SIG-M5 (cell line): ENCODE results near the gene ANKEF1.
"Not testable (repeated sequence)": the region's sequence is repeated elsewhere in the genome, so short reads cannot be mapped to it uniquely, and the experiment has no call there.

ENCODE experiments used
- DNase-seq: peaks from one replicate; lab custom pipeline; 2025; lab: John Stamatoyannopoulos, UW

Gene ANKEF1

DNA sequence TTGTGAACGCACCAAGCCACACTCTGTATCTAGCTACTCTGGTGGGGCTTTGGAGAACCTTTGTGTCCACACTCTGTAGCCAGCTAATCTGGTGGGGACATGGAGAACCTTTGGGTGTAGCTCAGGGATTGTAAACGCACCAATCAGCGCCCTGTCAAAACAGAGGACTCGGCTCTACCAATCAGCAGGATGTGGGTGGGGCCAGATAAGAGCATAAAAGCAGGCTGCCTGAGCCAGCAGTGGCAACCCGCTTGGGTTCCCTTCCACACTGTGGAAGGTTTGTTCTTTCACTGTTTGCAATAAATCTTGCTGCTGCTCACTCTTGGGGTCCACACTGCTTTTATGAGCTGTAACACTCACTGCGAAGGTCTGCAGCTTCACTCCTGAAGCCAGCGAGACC lies 2.5 kb upstream of the ANKEF1 start:
- not testable (repeated sequence) for DNase-seq

DNA sequence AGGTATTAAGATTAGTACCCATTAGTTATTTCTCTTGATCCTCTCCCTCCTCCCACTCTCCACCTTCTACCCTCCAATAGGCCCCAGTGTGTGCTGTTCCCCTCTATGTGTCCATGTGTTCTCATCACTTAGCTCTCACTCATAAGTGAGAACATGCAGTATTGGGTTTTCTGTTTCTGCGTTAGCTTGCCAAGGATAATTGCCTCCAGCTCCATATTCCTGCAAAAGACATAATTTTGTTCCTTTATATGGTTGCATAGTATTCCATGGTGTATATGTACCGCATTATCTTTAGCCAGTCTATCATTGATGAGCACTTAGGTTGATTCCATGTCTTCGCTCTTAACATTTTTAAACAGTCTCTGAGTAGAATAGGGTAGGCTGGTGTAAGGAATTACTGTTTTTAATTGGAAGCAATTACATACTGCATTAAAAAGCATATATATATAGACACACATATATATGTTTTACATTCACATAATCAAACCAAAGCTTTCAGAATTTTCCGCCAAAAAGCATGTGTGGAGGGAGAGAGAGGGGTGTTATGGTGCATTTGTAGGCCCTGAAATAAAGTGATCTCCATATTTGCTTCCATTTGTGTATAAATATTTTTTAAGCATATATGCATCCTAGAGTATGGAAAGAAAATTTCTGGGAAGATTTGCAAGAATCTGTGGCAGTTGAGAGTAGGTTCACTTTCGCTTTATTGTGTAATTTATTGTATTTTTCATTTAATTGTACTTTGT lies 709 bp upstream of the ANKEF1 start:
- DNase-seq = no peak

DNA sequence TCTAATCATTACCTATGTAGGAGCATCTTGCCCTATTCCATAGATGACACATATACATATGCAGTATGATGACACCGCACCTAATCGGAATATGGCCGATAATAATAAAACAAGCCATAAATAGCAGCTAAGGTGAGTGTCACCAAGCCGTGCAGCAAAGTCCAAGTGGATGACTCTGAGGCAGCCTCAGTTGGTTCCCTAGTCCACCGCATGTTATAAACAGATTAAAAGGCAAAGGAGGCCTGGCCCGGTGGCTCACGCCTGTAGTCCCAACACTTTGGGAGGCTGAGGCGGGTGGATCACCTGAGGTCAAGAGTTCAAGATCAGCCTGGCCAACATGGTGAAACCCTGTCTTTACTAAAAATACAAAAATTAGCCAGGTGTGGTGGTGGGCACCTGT lies 1.5 kb downstream of the ANKEF1 start:
- DNase-seq = not testable (repeated sequence)

DNA sequence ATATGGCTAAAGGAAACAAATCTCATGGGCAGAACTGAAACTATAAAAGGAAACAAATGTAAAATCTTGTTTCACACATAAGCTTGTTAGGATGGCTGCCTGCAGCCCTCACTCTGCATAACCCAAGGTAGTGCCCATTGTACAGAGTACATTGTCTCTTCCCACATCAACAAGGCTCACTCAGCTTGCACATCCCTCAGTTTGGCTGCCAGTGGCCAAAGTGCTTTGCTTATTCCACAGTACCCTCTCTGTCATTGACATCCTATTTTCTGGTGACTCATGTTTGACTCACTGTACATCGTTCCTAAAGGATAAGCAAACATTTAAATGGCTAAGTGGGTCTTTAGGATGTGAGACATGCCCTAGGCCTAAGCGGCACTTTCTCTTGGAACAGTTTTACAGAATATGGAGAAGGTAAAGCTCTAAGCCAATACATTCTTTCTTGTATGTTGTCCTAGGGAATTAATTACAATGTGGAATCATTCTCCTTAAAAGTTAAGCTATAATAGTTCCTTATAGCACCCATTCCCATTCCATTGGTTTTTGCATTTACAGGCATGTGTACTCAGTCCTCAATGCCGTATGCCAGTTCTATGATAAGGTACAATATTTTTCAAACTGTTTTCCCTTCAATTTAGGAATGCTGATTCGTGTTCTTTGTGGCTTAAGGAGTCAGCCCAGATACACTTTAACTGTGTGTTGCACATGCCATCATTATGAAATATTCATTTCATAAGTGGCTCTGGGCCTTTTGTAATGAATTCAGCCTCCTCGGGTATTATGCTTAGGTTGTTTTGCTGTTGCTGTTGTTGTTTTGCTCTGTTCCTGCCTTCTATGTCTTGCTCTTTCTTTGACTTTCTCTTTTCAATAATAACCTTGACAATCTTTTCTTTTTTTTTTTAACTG lies 5.5 kb downstream of the ANKEF1 start:
- no peak for DNase-seq

DNA sequence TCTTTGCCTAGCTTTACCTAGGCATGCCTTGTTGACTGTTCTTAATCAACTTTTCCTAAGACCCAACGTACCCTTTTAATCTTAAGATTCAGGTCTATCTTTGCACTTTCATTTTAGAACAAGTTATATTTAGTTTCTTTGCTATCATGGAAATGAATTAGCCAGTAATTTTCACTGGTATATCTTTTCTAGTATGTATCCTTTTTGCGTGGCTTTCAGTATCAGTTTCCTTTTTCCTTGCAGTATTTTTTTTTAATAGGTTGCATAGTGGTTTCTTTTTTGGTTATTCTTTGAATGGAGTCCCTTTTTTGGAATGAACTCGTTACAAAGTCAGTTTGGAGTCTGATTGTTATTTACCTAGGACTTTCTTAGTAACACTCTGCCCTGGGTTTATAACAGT lies 7.3 kb downstream of the ANKEF1 start:
- DNase-seq = no peak

DNA sequence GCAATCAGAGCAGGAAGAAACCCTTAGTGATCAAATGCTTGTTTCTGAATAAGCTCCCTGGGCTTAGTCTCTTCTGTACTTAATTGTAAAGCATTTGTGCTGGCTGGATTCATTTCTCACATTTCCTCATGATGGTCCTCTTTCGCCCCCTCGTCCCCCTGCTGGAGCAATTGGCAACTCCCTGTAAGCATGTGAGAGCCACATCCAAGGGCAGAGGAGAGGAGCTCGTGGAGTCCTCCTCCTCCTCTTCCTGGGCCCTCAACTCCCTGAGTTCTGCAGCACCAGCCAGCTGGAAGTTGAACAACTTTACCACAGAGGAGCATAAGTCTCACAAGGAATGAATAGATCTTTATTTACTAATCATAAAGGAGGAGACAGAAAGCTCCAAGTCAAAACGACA lies 12.6 kb downstream of the ANKEF1 start:
- no peak for DNase-seq

DNA sequence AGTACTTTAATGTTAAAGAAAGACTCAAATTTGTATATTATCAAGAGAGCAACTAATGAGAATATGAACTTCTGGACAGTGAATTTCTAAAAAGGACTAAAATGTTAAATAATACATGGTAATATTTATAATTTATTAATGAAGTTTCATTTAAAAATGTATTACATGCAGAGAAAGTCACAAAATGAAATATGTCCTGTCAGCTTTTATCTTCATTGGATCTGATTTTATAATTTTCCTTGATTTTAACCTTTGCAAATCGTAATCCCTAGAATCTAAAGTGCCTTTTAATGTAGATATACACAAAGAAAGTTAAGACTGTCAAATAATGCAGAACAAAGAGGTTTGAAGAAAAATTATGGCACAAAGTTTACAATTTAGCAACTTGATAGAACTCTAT lies 16.4 kb downstream of the ANKEF1 start:
- no peak for DNase-seq

DNA sequence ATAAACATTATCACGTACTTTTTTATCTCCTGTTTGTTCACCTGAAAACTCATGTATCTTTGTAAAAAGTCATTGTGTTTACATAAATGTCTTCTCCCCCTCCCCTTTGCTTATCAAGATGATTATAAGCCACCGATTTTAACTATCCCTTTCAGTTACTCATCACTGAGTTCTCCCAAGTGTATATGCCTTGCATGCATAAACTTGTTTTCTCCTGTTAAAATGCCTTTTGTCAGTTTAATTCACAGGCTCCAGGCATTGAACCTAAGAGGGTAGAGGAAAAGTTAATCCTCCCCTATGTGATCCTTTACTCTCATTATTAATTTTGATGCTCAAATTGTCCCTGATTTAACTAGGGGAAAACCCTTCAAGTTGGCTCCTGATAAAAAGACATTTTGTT lies 24.2 kb downstream of the ANKEF1 start:
- no peak for DNase-seq

DNA sequence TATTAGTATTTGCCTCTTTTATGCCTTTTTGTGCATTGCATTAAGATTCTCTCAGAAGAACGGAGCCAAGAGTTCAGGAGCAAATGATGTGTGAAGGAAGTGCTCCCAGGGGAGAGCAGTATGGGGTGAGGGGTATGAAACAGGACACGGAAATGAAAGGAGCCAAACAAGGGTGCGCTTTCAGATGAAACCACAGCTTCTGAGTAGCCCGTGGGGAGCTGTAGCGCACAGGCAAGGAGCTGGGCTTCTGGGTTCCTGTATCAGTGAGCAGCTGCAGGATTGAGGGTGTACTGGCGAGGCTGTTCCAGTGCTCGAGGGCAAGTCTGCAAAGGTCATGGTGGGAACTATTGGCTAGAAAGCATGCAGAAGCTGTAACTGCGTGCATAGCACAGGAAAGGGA lies 25.4 kb downstream of the ANKEF1 start:
- DNase-seq = no peak

DNA sequence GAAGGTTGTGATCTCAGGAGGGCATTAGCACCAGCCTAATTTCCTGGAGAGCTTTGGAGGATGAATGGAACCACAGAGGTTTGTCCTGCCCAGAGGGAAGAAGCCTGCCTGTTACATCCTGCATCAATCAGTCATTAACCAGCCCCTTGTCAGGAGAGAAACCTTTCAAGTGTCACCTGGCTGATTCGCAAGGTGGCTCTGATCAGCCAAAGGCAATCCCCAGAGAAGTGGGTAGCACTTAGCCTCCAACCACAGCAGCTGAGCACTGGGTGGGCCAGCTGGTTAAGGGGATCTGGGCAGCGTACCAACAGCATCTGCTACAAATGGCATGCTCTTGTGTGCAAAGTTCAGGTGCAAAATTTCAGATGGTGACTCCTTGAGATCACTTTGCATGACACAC lies 26.9 kb downstream of the ANKEF1 start:
- no peak for DNase-seq

DNA sequence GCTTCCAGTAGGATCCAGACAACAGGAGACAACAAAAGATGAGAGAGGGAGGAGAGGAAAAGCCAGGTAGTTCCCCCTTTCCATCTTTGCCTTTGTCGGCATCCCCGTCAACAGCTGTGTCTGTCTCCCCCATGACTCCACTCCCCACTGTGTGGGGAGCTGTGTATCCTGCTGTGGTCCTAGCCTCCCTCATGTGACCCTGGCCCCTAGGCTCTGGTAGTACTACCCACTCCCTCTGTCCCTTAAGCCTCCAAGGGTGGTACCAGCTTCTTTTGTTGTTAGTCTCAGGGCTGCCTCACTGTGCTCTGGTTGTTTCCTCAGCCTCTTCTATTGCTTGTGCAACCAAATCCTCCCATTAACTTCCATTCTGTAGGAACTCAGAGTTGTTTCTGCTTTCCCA lies 28.7 kb downstream of the ANKEF1 start:
- DNase-seq = no peak

DNA sequence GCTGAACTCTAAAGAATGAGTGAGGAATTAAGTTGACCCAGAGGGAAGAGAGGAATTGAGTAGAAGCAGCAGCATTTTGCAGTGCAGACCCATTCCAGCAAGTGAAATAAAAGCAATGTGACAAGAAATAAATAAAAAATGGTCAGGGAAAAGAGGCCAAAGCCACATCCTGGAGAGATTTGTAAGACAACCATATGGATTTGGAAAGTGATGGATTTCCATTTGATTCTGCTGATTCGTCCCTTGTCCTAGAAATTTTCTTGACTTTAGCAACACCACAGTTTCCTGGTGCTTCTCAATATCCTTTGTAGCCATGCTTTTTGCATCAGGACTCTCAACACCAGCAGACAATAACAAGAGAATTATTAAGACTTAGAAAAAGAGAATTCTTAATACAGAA lies 29.8 kb downstream of the ANKEF1 start:
- DNase-seq = no peak

DNA sequence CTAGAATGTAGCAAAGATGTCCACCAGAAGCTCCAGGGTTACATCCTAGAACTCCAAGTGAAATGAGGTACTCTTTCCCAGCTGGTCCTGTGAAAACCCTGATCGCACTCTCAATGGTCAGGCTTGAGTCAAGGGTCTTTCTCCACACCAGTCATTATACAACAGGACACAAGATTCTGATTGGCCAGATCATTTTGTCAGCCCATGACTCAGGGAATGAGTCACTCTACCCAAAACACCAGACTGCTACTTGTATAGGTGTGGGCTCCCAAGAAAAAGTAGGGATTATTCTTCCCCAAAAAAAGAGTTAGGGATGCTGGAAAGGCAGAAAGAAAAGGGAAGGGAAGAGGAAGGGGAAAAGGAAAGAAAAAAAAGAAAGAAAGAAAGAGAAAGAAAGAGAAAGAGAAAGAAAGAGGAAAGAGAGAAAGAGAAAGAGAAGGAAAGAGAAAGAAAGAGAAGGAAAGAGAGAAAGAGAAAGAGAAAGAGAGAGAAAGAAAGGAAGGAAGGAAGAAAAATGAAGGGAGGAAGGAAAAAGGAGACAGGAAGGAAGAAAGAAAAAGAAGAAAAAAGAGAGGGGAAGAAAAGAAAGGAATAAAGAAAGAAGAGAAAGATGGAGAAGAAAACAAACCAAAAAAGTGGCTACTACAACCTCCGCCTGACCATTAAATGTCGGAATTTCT lies 30.5 kb downstream of the ANKEF1 start:
- no peak for DNase-seq

DNA sequence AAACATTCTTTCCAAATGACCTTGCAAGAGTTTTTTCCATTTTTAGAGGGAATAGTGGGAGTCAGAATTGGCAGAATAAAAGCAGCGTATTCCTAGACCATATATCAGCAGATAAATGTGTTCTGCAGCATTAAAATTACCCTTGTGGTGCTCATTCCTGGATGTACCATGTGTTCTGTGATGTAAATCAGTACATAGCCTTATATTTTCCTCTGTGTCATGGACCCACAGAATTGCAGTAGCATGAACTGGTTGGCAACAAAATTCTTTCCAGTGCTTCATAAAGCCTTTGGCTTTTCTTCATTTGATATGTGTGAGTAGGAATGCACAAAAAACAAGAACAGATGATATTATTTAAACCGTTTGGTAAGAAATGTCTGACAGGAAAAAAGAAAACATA lies 32.5 kb downstream of the ANKEF1 start:
- DNase-seq = no peak

DNA sequence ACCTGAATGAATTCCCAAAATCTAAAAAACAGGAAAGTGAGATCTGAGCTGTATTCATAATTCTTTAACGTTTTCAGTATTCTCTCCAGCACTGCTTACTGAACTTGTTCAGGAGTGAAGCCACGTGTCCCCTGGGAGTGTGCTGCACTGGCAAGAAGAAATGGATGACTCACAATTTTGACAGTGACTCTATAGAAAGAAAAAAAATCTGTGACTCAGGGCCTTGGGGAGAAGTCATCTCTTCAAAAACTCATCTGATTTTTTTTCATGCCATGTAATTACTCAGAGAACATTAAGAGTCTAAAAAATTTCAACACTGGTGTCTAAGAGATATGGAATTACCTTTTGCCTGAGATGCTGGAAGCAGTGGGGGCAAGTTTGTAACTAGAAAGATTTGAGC lies 39.7 kb downstream of the ANKEF1 start:
- DNase-seq = no peak

DNA sequence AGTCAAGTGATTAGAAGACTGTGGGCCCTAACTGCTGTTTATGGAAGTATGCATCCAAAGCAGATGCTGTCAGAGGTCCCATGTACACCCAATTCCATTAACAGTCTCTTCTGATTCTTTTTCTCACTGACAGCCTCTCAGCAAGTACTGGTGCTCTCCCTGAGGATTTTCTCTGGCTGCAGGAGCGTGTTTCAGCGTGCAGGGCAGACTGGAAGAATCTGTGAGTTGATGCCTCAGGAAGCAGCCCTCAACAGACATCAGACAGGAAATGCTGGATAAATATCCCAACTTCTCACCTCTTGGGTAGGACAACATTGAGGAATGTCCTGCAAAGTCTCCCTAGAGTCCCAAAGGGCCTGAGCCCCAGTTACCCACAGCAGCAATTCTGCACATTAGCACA lies 40.8 kb downstream of the ANKEF1 start:
- no peak for DNase-seq

DNA sequence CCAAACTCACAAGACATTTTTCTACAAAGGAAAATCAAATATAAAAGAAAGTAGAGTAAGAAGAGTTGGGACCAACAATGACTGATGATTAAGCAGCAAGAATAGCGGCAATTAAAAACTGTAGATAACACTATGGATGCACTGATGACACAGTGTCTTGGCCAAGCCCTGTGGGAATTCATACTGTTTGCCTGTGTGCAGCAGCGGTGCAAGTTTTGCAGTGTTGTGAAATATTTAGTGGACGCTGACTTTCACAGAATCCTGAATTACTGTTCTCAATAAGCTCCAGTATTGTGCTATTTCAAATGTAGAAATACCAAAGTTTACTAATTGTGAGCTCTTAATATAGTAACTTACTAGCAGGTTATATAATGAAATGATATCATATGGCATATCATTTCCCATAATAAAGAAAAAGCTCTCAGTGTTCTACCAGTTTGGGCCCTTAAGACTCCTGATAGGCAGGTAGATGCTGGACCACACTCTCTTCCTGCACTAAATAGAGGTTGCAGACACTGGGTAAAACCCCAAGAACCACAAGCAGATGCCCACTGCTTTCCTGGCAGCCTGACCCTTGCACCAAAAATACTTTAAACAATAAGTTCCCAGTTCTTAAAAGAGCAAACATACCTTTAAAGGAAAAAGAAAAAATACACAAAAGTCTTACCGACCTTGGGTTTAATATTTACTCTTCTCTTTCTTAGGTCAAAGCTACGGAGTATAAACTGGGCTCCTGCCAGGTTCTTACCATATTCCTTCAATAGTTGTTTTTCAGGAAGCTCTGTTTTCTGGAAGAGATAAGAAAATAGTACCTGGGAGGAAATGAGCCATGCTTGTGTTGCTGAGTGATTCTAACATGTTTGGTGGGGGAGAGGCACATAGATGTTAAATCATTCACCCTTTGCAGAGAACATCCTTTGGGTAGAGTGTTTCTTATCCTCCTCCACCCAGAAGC lies 41.6 kb downstream of the ANKEF1 start:
- no peak for DNase-seq

DNA sequence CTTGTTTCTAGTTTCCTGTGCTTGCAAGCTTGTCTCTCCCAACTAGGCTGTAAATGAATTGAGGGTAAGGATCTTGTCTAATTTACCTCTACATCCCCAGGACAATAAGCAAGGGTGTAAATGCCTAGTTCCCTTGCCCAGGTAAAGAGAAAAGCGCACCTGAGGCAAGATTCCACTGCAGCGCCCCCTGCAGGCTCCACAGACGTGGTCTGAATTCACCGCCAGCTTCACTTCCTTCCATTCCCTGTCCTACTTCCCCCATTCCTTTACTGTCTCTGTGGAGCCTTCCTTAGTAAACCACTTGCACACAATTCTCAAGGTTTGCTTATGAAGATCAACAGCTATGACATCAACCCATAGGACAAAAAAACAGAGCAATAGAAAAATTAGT lies 42.3 kb downstream of the ANKEF1 start:
- no peak for DNase-seq

DNA sequence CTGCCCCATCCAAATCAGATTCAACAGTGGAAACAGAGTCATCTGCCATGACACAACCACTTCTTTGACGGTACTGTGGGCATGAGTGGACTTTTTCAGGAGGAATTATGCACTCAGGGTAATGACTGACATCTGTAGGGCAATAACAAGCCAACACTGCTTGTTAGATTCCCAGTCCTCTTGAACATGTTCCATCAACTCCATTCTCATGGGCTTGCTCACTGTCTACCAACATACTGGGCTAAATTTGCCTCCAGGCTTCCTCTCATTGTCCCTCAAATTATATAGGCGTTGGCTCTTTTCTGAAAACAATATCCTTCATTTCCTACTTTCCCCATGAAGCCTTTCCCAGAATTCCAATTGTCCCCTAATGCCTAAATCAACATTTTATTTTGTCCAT lies 43.1 kb downstream of the ANKEF1 start:
- DNase-seq = no peak

DNA sequence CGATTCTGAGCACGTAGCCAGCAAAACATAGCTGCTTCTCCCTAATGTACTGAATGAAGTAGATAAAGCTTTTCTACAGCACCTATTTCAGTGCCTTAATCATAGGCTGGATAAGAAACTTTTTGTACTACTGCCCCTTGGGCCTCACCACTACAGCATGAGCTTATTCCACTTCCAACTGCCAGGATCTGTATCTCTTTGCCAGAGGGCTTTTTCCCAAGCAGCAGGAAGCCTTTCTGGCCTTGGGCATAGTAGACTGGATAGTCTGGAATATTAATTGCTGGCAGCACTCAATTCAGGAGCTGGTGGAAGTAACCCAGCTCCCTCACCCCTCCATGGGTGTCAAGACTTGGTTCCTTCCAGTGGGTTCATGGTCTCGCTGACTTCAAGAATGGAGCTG lies 43.6 kb downstream of the ANKEF1 start:
- DNase-seq = no peak

DNA sequence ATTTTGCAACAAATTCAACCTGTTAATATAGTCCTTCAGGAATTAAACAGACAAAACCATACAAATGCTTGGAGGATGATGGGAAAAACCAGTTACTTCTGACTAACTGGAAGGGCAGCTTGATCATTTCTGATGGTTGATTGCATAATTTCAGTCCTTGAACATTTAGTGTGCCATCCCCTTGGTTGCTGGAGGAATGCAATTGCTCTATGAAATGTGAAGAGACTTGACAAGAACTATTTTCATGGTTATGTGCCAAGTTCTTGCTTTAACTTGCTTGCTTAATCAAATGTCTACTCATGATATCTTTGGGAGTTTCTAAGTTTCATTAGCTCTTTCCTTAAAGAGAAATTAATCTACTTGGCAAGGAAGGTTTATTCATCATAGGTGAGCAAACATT lies 45.2 kb downstream of the ANKEF1 start:
- no peak for DNase-seq

DNA sequence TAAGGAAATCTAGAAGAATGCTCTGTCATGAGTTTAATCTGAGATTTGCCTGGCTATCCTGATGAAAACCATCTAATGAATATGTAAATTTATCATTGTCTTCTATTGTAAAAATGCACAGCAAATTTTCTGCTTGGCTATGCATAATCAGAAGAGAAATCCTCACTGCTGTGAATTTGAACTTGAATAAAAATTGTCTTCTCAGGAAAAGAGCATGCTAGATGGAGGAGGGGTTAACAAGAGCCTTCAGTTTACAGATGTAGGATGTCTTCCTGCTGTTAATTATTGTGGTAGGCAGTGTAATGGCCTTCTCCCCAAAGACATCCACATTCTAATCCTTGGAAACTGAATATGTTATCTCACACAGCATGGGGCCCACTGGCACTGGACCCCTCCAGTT lies 45.8 kb downstream of the ANKEF1 start:
- no peak for DNase-seq
